DMS53 (cell line): Measurements from ENCODE around the gene SF3A2.

Experiments
- DNase-seq: peaks from one replicate; lab custom pipeline; 2025; lab: John Stamatoyannopoulos, UW

The SF3A2 gene

GRCh38 chr19:2253106-2254063 is 16.8 kb downstream of the SF3A2 start:
- DNase-seq = peak; percentile 26

- no peak for DNase-seq
Observed at GRCh38 chr19:2254064-2254872, 17.6 kb downstream of the SF3A2 start.

GRCh38 chr19:2255112-2255845 is 18.7 kb downstream of the SF3A2 start:
- no peak for DNase-seq

GRCh38 chr19:2255982-2256685 is 19.5 kb downstream of the SF3A2 start, which contains the start of gene JSRP1:
Gene JSRP1 (minus strand): TSS chr19:2256417. CDS start chr19:2255314, 1,103 bp downstream.
- no peak for DNase-seq

- peak; percentile 85 for DNase-seq
Observed at GRCh38 chr19:2259336-2259735, 22.7 kb downstream of the SF3A2 start.

- peak; percentile 63 for DNase-seq
Observed at GRCh38 chr19:2260341-2260805, 23.7 kb downstream of the SF3A2 start.

GRCh38 chr19:2261438-2262172 is 25.0 kb downstream of the SF3A2 start:
- peak; percentile 41 for DNase-seq

- DNase-seq = peak; percentile 54
Observed at GRCh38 chr19:2266183-2266993, 29.8 kb downstream of the SF3A2 start.

GRCh38 chr19:2268480-2268830 is 31.8 kb downstream of the SF3A2 start:
- no peak for DNase-seq

- no peak for DNase-seq
Observed at GRCh38 chr19:2268861-2269243, 32.2 kb downstream of the SF3A2 start.

GRCh38 chr19:2269244-2270156 is 32.9 kb downstream of the SF3A2 start:
- DNase-seq = peak; percentile 95

GRCh38 chr19:2270157-2270422 is 33.5 kb downstream of the SF3A2 start:
- DNase-seq = peak; percentile 36

GRCh38 chr19:2270423-2271233 is 34.0 kb downstream of the SF3A2 start:
- peak; percentile 76 for DNase-seq

GRCh38 chr19:2271234-2272103 is 34.8 kb downstream of the SF3A2 start:
- no peak for DNase-seq

GRCh38 chr19:2273356-2274184 is 36.9 kb downstream of the SF3A2 start:
- DNase-seq = peak; percentile 70

- no peak for DNase-seq
Observed at GRCh38 chr19:2274185-2274711, 37.6 kb downstream of the SF3A2 start.
